Skeletal muscle cell (primary cell): ENCODE data around the gene KMT2B.

Experiments used
- DNase-seq: peaks from one replicate; pipeline ENCODE4 v3.0.0-alpha.2; 2010; ENCODE audit warnings: low read depth
- H3K4me3 ChIP-seq: 2 replicates; pipeline ENCODE4 v1.5.1; 2011; ENCODE audit warnings: low read depth, mild to moderate bottlenecking, control low read depth, low read length, moderate library complexity

Gene KMT2B

DNA sequence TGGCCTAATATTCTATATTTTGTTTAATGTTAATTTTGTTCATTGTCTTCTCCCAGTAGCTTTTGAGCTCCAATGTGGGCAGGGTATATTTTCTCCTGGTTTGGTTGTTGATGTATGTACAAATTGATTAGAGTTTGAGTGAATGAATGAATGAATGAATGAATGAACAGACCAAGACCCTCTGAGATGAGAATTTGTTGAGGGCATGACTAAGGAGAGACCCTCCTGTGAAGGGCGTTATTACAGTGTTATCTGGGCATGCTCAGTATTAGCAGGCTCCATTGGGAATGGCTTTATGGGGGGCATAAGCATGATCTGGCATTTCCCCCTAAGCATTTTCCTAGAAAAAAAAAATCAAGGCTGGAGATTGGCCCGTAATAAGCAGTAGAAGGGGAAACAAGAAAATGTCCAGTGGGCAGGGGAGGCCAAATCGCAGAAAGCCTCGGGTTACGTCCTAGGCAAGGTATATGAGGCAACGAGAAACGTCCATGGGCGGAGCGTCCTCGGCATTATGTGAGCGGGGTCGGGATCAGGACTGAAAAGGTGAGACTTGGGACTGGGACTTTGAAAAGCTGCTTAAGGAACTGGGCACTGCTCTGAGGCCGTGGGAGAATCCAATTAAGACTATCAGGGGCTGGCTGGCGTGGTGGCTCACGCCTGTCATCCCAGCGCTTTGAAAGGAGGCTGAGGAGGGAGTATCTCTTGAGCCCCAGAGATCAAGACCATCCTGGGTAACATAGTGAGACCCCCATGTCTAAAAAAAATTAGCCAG is 56.7 kb downstream of the KMT2B start:
- H3K4me3 ChIP-seq, result peak overlapping the region; percentile 40
- DNase-seq, result no peak

DNA sequence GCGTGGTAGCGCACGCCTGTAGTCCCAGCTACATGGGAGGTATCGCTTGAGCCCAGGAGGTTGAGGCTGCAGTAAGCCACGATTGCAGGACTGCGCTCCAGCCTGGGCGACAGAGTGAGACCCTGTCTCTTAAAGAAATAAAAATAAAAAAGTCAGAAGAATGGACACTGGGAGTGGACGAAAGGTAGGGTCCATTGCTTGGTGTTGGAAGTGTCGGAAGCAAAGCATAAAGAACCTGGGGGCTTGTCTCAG is 57.2 kb downstream of the KMT2B start:
- DNase-seq, result no peak
- H3K4me3 ChIP-seq, result peak overlapping the region; percentile 40

DNA sequence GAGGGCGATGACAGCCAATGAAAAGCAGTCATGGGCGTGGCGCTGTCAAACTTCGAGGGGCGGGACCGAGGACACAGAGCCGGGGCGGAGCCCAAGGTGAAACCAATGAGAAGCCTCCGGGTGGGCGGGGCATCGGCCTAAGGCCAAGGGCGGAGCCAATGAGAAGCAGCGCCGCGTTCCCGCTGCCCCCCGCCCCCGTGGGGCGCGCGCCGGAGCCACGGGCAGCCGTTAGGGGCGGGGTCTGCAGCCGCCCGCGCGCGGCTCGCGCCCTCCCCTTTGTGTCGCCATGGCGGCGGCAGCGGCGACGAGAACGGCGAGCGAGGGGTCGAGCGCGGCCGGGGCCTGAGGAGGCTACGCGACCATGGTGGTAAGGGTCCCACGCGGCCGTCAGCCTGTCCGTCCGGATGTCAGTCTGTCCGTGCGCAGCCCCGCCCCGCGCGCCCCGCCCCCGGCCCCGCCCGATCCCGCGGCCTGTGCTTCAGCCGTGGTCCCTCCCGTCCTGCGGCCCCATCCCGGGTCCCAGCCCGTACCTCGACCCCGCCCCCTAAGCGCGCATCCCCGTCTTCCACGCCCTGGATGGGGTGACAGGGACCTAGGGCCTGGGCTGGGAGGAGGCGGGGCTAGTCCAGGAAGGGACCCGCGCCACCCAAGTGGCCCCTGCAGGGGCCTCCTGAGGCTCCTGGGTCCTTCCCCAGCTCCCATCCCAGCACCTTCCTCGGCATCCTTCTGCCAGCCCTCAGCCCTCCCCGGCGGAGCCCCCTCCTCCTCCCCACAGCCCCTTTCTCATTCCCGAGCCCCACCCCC is 57.7 kb downstream of the KMT2B start, which contains the start of gene ARHGAP33:
Gene ARHGAP33, plus strand, starts transcription at position 267 of the 804 bp plus-strand sequence. Its CDS starts 95 bp downstream, at position 362.
- peak within 1 kb of the TSS; percentile 69 for H3K4me3 ChIP-seq

DNA sequence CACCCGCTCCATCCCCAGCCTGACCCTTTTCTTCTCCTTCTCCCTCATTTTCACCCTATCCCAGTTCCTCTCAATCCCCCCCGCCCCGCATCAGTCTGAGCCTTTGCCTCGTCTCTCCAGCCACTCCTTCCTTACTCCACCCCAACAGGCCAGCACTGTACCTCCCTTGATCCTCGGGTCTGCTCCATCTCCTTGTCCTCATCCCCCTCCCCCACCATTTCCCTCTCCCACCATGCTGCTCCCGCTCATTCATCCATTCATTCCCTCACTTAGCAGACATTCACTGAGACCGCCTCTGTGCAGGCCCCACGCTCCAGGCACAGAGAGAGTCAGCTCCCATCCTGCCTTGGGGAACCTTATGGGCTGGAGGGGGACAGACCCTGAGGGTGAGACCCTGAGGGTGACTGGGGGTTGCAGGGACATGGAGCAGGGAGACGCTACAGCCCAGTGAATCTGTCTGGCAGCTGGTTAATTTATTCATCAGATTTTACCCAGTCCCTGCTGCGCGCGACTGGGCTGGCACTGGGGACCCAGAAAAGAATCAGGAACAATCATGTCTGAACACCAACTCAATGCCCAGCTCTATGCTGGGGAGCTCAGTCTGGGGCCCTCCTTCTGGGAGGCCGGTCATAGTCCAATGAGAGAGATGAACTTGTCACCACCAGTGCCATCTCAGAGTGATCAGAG is 58.4 kb downstream of the KMT2B start:
- DNase-seq, result no peak
- H3K4me3 ChIP-seq, result peak overlapping the region; percentile 69

More for the DNA sequence above, 57.7 kb downstream of the KMT2B start, which contains the start of gene ARHGAP33:
- peak; percentile 81 for DNase-seq

DNA sequence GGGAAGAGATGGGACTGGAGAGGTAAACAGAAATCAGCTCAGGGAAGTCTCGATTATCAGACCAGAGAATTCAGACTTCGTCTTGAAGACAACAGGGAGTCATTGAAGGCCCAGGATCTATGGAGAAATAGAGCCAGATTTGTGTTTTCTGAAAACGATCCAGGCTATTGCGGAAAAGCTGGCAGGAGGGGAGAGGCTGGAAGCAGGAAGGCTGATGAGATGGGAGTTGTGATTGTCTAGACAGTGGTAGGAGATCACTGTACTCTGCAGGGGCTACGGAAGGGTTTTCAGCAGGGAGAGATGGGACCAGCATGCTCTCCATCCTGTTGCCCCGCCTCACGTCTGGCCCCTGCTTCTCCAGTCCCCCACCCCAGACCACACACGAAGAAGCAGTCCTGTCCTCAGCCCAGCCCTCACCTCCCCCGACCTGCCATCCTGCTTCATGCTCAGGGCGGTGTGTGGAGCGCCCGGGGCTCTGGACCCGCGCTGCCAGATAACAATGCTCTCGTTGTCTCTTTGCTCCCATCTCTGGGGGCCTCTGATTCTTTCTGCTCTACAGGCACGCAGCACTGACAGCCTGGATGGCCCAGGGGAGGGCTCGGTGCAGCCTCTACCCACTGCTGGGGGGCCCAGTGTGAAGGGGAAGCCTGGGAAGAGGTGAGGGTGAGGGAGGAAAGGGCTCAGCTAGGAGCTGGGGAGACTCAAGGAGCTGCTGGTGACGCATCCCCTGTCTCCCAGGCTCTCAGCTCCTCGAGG is 59.5 kb downstream of the KMT2B start:
- DNase-seq, result no peak
- H3K4me3 ChIP-seq, result no peak overlapping the region

DNA sequence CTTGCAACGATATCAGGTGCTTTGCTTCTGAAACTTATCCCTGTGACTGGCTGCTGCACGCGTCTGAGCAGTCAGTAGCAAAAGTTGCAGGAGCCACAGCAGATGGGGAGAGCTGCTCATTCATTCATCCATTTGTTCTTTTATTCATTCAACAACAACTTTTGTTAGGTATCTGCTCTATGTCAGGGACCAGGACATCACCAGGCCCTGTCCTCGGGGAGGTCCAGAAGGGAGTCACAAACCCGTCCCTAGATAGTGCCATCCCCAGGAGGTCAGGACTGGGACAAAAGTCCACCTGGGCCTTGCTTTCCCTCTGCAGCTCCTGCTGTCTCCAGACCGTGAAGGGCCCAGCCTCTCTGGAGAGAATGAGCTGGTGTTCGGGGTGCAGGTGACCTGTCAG is 60.2 kb downstream of the KMT2B start:
- H3K4me3 ChIP-seq, result no peak overlapping the region
- DNase-seq, result no peak

DNA sequence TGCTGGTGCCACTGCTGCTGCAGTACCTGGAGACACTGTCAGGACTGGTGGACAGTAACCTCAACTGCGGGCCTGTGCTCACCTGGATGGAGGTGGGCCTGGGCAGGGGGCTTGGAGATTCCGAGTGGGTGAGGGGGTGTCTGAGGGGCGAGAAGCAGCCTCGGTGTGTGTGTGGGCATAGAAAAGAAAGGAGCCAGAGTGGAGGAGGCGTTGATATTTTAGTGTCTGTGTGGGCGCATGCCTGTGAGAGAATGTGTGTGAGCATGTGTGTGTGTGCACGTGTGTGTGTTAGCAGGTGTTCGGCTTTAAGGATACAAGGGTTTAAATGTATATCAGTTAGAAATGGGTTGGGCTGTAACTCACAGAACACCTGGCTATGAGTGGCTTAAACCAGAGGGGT is 61.2 kb downstream of the KMT2B start:
- DNase-seq, result no peak

DNA sequence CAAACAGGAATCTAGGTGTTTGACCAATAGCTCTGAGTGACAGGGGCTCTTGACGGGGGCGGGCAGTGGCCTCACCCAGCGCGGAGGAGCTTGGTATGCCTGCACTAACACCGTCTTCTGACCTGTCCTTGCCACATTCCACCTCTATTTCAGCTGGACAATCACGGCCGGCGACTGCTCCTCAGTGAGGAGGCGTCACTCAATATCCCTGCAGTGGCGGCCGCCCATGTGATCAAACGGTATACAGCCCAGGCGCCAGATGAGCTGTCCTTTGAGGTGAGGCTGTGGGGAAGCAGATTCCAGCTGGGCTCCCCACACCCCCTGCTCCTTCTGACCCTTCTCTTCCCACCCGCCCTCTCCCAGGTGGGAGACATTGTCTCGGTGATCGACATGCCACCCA is 62.3 kb downstream of the KMT2B start:
- no peak for DNase-seq
- no peak overlapping the region for H3K4me3 ChIP-seq

More for the DNA sequence above, 61.2 kb downstream of the KMT2B start:
- no peak overlapping the region for H3K4me3 ChIP-seq

DNA sequence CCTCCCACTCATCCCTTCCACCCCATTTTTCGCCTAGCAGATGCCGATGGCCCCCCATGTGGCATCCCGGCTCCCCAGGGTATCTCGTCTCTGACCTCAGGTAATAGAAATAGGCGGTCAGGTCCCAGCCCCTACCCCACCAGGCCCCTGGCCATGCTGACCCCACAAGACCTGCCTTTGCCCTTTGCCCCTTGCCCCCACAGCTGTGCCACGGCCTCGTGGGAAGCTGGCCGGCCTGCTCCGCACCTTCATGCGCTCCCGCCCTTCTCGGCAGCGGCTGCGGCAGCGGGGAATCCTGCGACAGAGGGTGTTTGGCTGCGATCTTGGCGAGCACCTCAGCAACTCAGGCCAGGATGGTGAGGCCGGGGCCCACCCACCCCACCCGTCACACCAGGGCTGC is 62.9 kb downstream of the KMT2B start:
- DNase-seq, result no peak
- no peak overlapping the region for H3K4me3 ChIP-seq

DNA sequence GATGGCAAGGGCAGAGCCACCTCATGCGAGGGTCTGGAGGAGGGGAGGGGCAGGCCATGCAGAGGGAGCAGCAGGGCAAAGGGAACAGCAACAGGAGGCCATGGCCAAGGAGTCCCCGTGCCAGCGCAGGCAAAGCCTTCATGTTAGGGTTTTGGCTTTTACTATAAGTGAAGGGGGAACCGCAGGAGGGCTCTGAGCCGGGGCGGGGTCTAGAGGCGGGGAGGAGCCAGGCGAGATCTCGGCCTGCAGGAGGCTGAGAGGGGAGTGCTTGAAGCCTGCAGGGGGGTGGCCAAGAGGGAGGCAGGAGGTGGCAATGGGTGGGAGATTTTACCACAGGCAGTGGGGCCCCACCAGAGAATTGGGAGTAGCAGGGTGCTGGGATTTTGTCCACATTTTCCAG is 63.8 kb downstream of the KMT2B start:
- DNase-seq, result no peak
- H3K4me3 ChIP-seq, result no peak overlapping the region

DNA sequence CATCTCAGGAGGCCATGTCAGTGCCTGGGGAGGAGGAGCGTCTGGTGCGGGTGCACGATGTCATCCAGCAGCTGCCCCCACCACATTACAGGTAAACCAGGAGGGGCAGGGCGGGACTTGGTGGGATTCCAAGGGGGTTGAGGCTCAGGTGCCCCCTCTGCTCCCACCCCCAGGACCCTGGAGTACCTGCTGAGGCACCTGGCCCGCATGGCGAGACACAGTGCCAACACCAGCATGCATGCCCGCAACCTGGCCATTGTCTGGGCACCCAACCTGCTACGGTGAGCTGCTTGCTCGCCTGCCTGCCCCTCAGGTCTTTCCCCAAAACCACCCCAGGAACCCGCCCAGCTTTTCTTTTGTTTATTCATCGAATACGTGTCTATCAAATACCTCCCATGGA is 64.8 kb downstream of the KMT2B start:
- DNase-seq, result no peak
- H3K4me3 ChIP-seq, result no peak overlapping the region

DNA sequence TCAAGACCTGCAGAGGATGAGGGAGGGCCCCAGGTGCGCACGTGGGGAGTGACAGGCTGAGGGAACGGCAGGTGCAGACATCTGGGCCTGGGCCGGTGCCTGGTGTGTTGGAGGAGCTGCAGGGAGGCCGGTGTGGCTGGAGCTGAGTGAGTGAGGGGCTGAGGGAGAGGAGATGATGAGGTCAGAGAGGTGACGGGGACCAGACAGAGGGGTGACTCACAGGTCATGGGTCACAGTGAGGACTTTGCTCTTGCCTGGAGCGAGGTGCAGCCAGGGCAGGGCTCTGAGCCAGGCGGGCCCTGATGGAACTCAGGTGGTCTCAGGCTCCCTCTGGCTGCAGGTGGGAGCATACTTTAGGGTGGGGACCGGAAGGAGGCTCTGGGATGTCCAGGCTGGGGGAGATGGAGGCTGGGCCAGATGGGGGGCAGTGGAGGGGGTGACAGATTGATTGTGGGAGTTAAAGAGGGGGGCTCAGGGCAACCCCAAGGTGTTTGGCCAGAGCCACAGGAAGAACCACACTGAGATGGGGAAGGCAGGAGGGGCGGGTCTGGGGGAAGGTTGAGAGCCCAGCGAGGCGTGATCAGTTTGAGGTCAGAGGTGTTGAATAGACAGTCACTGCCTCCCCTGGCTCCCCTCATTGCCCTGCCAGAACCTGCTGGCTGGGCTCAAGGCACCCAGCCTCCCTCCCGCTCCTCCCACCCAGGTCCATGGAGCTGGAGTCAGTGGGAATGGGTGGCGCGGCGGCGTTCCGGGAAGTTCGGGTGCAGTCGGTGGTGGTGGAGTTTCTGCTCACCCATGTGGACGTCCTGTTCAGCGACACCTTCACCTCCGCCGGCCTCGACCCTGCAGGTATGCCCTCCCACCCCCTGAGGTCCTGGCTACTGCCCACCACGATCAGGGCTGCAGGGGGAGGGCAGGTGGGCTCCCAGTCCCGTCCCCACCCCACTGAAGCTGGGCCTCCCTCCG is 65.9 kb downstream of the KMT2B start:
- no peak for DNase-seq
- no peak overlapping the region for H3K4me3 ChIP-seq

DNA sequence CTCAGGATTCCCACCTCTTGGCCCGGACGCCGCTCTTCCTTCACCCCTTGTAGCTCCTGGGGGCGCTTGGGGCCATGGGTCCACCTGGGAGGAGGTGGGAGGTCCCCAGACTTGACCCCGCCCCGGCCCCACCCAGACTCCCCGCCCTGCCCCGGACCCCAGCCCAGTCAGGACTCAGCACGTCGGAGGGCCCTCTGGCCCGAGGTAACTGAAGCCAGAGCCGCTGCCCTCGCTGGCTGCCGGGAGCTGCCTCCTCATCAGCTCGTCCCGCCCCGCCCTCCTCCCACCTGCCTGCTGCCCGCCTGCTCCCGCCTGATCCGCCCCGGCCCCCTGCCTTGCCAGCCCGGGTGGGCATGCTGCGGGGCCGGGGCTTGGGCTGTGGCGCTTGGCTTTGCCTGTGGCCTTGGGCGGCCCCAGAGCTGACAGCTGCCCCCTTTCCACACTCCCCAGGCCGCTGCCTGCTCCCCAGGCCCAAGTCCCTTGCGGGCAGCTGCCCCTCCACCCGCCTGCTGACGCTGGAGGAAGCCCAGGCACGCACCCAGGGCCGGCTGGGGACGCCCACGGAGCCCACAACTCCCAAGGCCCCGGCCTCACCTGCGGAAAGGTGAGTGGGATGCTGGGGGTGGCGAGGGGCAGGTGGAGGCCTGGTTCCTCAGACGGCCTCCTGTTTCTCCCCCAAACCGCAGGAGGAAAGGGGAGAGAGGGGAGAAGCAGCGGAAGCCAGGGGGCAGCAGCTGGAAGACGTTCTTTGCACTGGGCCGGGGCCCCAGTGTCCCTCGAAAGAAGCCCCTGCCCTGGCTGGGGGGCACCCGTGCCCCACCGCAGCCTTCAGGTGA is 66.9 kb downstream of the KMT2B start:
- no peak for DNase-seq
- no peak overlapping the region for H3K4me3 ChIP-seq

DNA sequence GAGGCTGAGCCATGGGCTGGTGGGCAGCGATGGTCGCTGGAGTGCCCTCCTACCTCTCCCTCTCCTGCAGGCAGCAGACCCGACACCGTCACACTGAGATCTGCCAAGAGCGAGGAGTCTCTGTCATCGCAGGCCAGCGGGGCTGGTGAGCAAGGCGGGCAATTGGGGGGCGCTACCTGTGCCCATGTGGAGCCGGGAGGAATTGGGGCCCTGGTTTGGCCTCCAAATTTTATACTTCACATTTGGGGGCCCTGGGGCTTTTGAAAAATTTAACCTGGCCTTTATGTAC is 67.5 kb downstream of the KMT2B start:
- no peak for DNase-seq
- no peak overlapping the region for H3K4me3 ChIP-seq

DNA sequence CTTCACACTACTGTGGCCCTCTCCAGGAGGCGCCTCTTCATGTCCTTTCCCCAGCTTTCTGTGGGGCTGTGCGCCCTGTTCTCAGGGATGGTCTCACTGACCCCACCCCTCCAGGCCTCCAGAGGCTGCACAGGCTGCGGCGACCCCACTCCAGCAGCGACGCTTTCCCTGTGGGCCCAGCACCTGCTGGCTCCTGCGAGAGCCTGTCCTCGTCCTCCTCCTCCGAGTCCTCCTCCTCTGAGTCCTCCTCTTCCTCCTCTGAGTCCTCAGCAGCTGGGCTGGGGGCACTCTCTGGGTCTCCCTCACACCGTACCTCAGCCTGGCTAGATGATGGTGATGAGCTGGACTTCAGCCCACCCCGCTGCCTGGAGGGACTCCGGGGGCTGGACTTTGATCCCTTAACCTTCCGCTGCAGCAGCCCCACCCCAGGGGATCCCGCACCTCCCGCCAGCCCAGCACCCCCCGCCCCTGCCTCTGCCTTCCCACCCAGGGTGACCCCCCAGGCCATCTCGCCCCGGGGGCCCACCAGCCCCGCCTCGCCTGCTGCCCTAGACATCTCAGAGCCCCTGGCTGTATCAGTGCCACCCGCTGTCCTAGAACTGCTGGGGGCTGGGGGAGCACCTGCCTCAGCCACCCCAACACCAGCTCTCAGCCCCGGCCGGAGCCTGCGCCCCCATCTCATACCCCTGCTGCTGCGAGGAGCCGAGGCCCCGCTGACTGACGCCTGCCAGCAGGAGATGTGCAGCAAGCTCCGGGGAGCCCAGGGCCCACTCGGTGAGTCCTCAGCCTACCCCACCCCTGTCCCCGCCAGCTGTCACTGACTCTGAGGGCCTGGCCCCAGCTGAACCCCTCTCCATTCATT is 68.7 kb downstream of the KMT2B start:
- no peak overlapping the region for H3K4me3 ChIP-seq
- no peak for DNase-seq

DNA sequence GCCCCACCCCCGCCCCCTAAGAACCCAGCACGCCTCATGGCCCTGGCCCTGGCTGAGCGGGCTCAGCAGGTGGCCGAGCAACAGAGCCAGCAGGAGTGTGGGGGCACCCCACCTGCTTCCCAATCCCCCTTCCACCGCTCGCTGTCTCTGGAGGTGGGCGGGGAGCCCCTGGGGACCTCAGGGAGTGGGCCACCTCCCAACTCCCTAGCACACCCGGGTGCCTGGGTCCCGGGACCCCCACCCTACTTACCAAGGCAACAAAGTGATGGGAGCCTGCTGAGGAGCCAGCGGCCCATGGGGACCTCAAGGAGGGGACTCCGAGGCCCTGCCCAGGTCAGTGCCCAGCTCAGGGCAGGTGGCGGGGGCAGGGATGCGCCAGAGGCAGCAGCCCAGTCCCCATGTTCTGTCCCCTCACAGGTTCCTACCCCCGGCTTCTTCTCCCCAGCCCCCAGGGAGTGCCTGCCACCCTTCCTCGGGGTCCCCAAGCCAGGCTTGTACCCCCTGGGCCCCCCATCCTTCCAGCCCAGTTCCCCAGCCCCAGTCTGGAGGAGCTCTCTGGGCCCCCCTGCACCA is 69.5 kb downstream of the KMT2B start:
- no peak overlapping the region for H3K4me3 ChIP-seq
- DNase-seq, result no peak
